K562 (cell line): ENCODE measurements around the gene MTMR12. TPM values are rescaled to one million over a fixed set of nuclear protein-coding genes. Genes with fewer than 3 reads are reported as not detected.

Source experiments
- ATAC-seq: fragments of 200-7000 bp; cut with Tn5 transposase; 3 replicates; pipeline ENCODE4 v1.9.1; 2020; ENCODE audit warnings: moderate library complexity
- BruUV-seq: library from RNA; stranded (reverse); fragments of 400-500 nt; replicated peaks from 2 replicates; lab custom pipeline; 2021; lab: Mats Ljungman, UMichigan
- CTCF ChIA-PET: fragments of 300-600 bp; formaldehyde crosslinking; extraction: SDS; loops from one replicate; lab custom pipeline; 2021; ENCODE audit warnings: low intra/inter-chr PET ratio; lab: Yijun Ruan, JAX
- POLR2A ChIA-PET: fragments of 300-600, 350-650 bp; sonication (Branson Sonifier 250); formaldehyde crosslinking; extraction: SDS; loops from one replicate; lab custom pipeline; 2021; ENCODE audit warnings: antibody characterized with exemption, inconsistent platforms; lab: Yijun Ruan, JAX
- DNase-seq, 4 experiments: peaks; one replicate each; pipeline versions ENCODE4 v3.0.0 to v3.0.0-alpha.2; 2011 to 2018; ENCODE audit warnings: low spot score in 3 of 4, mixed read lengths in 3 of 4; ENCODE audit errors: extremely low read depth in 1 of 4
- FAIRE-seq: peaks from 2 replicates; lab custom pipeline; 2011; peaks lifted over from hg19 to GRCh38; lab: Jason Lieb, UNC
- H2AFZ ChIP-seq: 2 replicates; pipeline ENCODE4 v1.6.0; 2011; ENCODE audit warnings: low read depth, low read length, control low read depth, inconsistent platforms
- H3K27ac ChIP-seq: fragments of 200-600 bp; 3 replicates; pipeline ENCODE4 v1.8.0; 2011; ENCODE audit warnings: low read depth, mild to moderate bottlenecking, control low read depth, inconsistent platforms, low read length, moderate library complexity, mixed read lengths; ENCODE audit errors: extremely low read depth
- H3K27me3 ChIP-seq, 2 experiments: fragments of 300-600 bp in 1 of 2; 2 replicates in 1 of 2; 3 replicates in 1 of 2; pipeline versions ENCODE4 v1.6.0 to v1.8.0; 2011; ENCODE audit warnings: inconsistent platforms in 2 of 2, low read length in 2 of 2, mild to moderate bottlenecking in 1 of 2, mixed read lengths in 1 of 2, moderate library complexity in 1 of 2; ENCODE audit not compliant: control insufficient read depth in 2 of 2, insufficient read depth in 2 of 2
- H3K36me3 ChIP-seq: fragments of 300-600 bp; 3 replicates; pipeline ENCODE4 v1.8.0; 2011; ENCODE audit warnings: mild to moderate bottlenecking, low read length, inconsistent platforms; ENCODE audit not compliant: control insufficient read depth, insufficient read depth
- H3K4me1 ChIP-seq, 2 experiments: fragments of 200-600 bp in 1 of 2; replicated peaks in 1 of 2; 2 replicates in 1 of 2; 3 replicates in 1 of 2; pipeline versions ENCODE4 v1.5.1 to v1.8.0; 2011; ENCODE audit warnings: inconsistent platforms in 2 of 2, low read length in 2 of 2, mild to moderate bottlenecking in 1 of 2, mixed read lengths in 1 of 2, moderate library complexity in 1 of 2; ENCODE audit not compliant: control insufficient read depth in 2 of 2, insufficient read depth in 2 of 2
- H3K4me2 ChIP-seq: 2 replicates; pipeline ENCODE4 v1.6.1; 2011; ENCODE audit warnings: low read length, control low read depth, inconsistent platforms, mixed read lengths; ENCODE audit not compliant: insufficient read depth
- H3K4me3 ChIP-seq: fragments of 200-600 bp; sonication (generic), shearing (Covaris generic); 2 replicates; pipeline ENCODE4 v1.5.1; 2016; ENCODE audit warnings: control low read depth, inconsistent platforms
- H3K79me2 ChIP-seq: fragments of 200-600 bp; 3 replicates; pipeline ENCODE4 v1.8.0; 2011; ENCODE audit warnings: low read length, inconsistent platforms; ENCODE audit not compliant: control insufficient read depth, insufficient read depth
- H3K9ac ChIP-seq, 2 experiments: 2 replicates each; pipeline versions ENCODE4 v1.6.0 to v1.6.1; 2011; ENCODE audit warnings: low read depth in 2 of 2, low read length in 2 of 2, control low read depth in 1 of 2, inconsistent platforms in 1 of 2, mild to moderate bottlenecking in 1 of 2, mixed read lengths in 1 of 2; ENCODE audit not compliant: insufficient read depth in 1 of 2
- H3K9me1 ChIP-seq: one replicate; pipeline ENCODE4 v1.6.0; 2011; ENCODE audit warnings: inconsistent platforms, mild to moderate bottlenecking, low read length, moderate library complexity; ENCODE audit not compliant: control insufficient read depth, insufficient read depth
- H3K9me3 ChIP-seq: replicated peaks from 2 replicates; pipeline ENCODE4 v1.5.1; 2011; ENCODE audit warnings: low read depth, low read length, inconsistent platforms; ENCODE audit not compliant: control insufficient read depth, insufficient read depth
- H4K20me1 ChIP-seq: replicated peaks from 2 replicates; pipeline ENCODE4 v1.6.1; 2011; ENCODE audit warnings: low read length, inconsistent platforms, mixed read lengths; ENCODE audit not compliant: control insufficient read depth, insufficient read depth
- CREM ChIP-seq: IDR thresholded peaks from 2 replicates; pipeline ENCODE4 v1.6.1; 2014; ENCODE audit warnings: antibody characterized with exemption, low read depth
- NR2F6 ChIP-seq: fragments of 450-650 bp; formaldehyde crosslinking; IDR thresholded peaks from 2 replicates; pipeline ENCODE4 v1.4.0; 2020; ENCODE audit warnings: mild to moderate bottlenecking
- ZBTB34 ChIP-seq: fragments of 250-450 bp; sonication (Bioruptor Pico); IDR thresholded peaks from 2 replicates; pipeline ENCODE4 v1.8.0; 2021; ENCODE audit warnings: mild to moderate bottlenecking, moderate library complexity
- ZC3H11A ChIP-seq: IDR thresholded peaks from 2 replicates; pipeline ENCODE4 v1.6.1; 2012; ENCODE audit warnings: low read depth, low read length, improper control_type of control experiment
- ZNF239 ChIP-seq: fragments of 250-450 bp; sonication (Bioruptor Pico); IDR thresholded peaks from 2 replicates; pipeline ENCODE4 v1.4.0; 2020; ENCODE audit warnings: mild to moderate bottlenecking
- ZNF507 ChIP-seq: conservative IDR thresholded peaks from 2 replicates; pipeline ENCODE4 v1.6.1; 2017; ENCODE audit warnings: missing genetic modification characterization, missing compliant biosample characterization
- ZNF57 ChIP-seq: fragments of 450-650 bp; formaldehyde crosslinking; IDR thresholded peaks from 2 replicates; pipeline ENCODE4 v1.4.0; 2020; ENCODE audit warnings: mild to moderate bottlenecking, moderate library complexity
- WGBS: fragments of 100-300 bp; shearing (Covaris generic); methylation state at CpG from one replicate; pipeline ENCODE4 v1.1.6; 2016; ENCODE audit warnings: low coverage, mixed read lengths; ENCODE audit not compliant: insufficient coverage; ENCODE audit errors: missing lambda C conversion rate; 5-methylcytosine and 5-hydroxymethylcytosine counted together
- in situ Hi-C: fragments of 300-500 bp; cut with MboI; formaldehyde crosslinking; loops from 4 replicates; pipeline ENCODE4 v1.15.0; 2018; ENCODE audit warnings: inconsistent platforms, mixed read lengths
- intact Hi-C: fragments of 100-400 bp; cut with micrococcal nuclease; formaldehyde crosslinking; loops from 2 replicates; pipeline ENCODE4 v1.14.2; 2022
- polyA plus RNA-seq, 8 experiments: library from polyadenylated mRNA; depleted of rRNA in 4 of 8; stranded (reverse) in 5 of 8; unstranded in 3 of 8; fragments of >200 nt; fragmentation: Nextera tagmentation in 2 of 8; fragmentation: Illumina TruSeq in 1 of 8; extraction: Ambion mirVana in 2 of 8; extraction: Trizol in 1 of 8; gene quantifications; 2 replicates each; pipeline versions ENCODE4 v1.2.1 to v1.2.3, GENCODE V29; 2011 to 2014; ENCODE audit warnings: inconsistent platforms in 1 of 8, missing spikeins in 1 of 8
- total RNA-seq, 7 experiments: library from RNA; depleted of rRNA in 6 of 7; stranded (reverse); fragments of >200 nt in 6 of 7; fragmentation: Illumina TruSeq in 2 of 7; extraction: Trizol in 2 of 7; gene quantifications; 2 replicates each; pipeline versions ENCODE4 v1.2.1 to v1.2.3, GENCODE V29; 2011 to 2021; ENCODE audit warnings: low replicate concordance in 1 of 7
- TF ChIP-seq, protein P1 (sequence below): fragments of 200-800 bp; sonication (Bioruptor generic); IDR thresholded peaks from 2 replicates; pipeline ENCODE4 v1.6.1; 2017; ENCODE audit warnings: missing genetic modification characterization, missing compliant biosample characterization

Gene MTMR12
- total and polyA plus RNA-seq, 9 of the 15 experiments (the other 6 are each of a cell fraction or from before 2014, with no cell fraction given), result 4.0 to 28.7 (median 17.1) TPM

DNA sequence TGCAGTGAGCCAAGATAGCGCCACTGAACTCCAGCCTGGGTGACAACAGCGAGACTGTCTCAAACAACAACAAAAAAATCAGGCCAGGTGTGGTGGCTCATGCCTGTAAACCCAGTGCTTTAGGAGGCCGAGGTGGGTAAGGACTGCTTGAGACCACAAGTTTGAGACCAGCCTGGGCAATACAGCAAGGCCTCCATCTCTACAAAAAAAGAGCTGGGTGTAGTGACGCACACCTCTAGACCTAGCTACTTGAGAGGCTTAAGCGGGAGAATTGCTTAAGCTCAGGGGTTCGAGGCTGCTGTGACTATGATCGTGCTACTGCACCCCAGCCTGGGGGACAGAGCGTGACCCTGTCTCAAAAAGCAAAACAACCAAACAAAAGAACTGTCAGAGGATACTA lies 39.9 kb upstream of the MTMR12 start:
- intact Hi-C loops, result no loop called here
- in situ Hi-C loops, result no loop called here

More for the DNA sequence above, 39.9 kb upstream of the MTMR12 start:
- Histone ChIP-seq H3K9me1 (no peaks in the 10 kb centered on the region), H3K4me2 (no peak overlapping the region), H3K4me1 (no peaks in the 10 kb centered on the region; a peak in 1 of 5 replicates), H2AFZ (no peak overlapping the region), H3K4me3 (no peak overlapping the region), H3K27me3 (no peaks in the 10 kb centered on the region), H4K20me1 (no peaks in the 10 kb centered on the region), H3K27ac (no peak overlapping the region), H3K9me3 (no peaks in the 10 kb centered on the region), H3K79me2 (no peaks in the 10 kb centered on the region), H3K36me3 (peaks cover 33% of the 10 kb centered on the region; the same call in 2 of the 3 replicates), H3K9ac (no peak overlapping the region)
- DNase-seq (no peak), ATAC-seq (peak; percentile 52), FAIRE-seq (no peak)
- CTCF ChIA-PET, result no interaction called here
- BruUV-seq, result no TSS peak
- POLR2A ChIA-PET, result interaction anchor here (1.2 kb wide), 1 partner anchor 13 kb away, joined by 3 read pairs; no protein-coding TSS in a partner anchor
- TF ChIP-seq ZBTB34 (CRISPR knock-in tag) (no peak), ZNF507 (tag) (no peak), CREM (no peak), NR2F6 (CRISPR knock-in tag) (no peak), ZC3H11A (no peak), ZNF57 (CRISPR knock-in tag) (no peak), ZNF239 (CRISPR knock-in tag) (no peak)
- TF ChIP-seq, protein P1, sequence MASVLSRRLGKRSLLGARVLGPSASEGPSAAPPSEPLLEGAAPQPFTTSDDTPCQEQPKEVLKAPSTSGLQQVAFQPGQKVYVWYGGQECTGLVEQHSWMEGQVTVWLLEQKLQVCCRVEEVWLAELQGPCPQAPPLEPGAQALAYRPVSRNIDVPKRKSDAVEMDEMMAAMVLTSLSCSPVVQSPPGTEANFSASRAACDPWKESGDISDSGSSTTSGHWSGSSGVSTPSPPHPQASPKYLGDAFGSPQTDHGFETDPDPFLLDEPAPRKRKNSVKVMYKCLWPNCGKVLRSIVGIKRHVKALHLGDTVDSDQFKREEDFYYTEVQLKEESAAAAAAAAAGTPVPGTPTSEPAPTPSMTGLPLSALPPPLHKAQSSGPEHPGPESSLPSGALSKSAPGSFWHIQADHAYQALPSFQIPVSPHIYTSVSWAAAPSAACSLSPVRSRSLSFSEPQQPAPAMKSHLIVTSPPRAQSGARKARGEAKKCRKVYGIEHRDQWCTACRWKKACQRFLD (CRISPR knock-in tag), result no peak
- WGBS, result 87% methylated on average over 8 of the region's 8 CpGs
